Stimulated activated naive B cell treated with anti-CD40 and anti-IgM and Interleukin-4, amounts not matched to agents 10 μg/mL and 1 μg/mL and 100 μg/mL, for 72 hours (primary cell): ENCODE results near the gene PDGFC.
A peak's percentile ranks its signal among the peaks of the same experiment; 100 is the strongest.

Source experiments
- ATAC-seq, 2 donors: fragments of 150-1000 bp; cut with Tn5 transposase; replicated peaks; 2 replicates each; pipeline ENCODE4 v1.10.0; 2021; ENCODE audit warnings: moderate library complexity in 1 of 2
- DNase-seq: peaks from one replicate; pipeline ENCODE4 v3.0.0; 2021
- H3K27ac Mint-ChIP-seq: one replicate; pipeline ENCODE4 v1.8.0; 2022; ENCODE audit warnings: mild to moderate bottlenecking, mixed read lengths
- H3K27me3 Mint-ChIP-seq, 2 donors: one replicate each; pipeline ENCODE4 v1.8.0; 2022; ENCODE audit warnings: mixed read lengths in 2 of 2
- H3K36me3 Mint-ChIP-seq, 2 donors: one replicate each; pipeline ENCODE4 v1.8.0; 2022; ENCODE audit warnings: mixed read lengths in 2 of 2, mild to moderate bottlenecking in 1 of 2
- H3K4me1 Mint-ChIP-seq, 2 donors: one replicate each; pipeline ENCODE4 v1.8.0; 2022; ENCODE audit warnings: mixed read lengths in 2 of 2, mild to moderate bottlenecking in 1 of 2
- H3K4me3 Mint-ChIP-seq, 2 donors: one replicate each; pipeline ENCODE4 v1.8.0; 2022; ENCODE audit warnings: mild to moderate bottlenecking in 2 of 2, mixed read lengths in 2 of 2, moderate library complexity in 1 of 2
- H3K9me3 Mint-ChIP-seq, 2 donors: one replicate each; pipeline ENCODE4 v1.8.0; 2022; ENCODE audit warnings: mixed read lengths in 2 of 2, mild to moderate bottlenecking in 1 of 2

The PDGFC gene

DNA sequence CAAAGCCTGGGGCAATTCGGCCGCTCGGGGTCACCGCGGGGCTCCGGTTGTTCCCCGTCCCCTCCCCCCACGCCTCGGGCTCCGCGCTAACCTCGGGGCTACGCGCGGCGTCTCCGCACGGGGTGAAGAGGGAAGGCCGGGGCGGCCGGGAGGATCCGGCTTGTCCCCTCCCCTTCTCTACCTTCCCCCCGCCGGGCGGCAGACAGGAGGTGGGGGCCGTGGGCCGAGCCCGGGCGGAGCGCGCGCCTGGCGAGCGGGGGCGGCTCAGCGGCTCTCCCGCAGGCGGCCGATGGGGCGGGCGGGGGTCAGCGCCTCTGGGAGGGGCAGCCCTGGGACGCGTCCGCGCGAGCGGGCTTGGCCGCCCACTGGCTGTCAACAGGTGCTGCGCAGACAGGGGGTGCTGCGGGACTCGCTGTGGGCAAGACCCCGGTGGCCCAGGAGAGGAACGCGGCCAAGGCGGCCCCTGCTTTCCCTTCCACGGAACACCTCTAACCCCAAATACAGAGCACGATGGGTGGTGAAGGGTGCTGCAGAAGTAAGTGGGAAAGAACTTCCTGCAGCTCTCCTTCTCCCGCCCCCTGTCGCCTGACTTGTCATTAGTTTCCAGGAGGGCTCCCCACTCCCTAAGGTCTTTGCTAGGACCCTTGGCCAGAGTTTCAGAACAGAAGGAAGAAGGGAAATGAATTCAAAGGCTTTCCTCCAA, at the start of gene PDGFC:
Gene PDGFC (minus strand): TSS at position 124 of the 703 bp plus-strand sequence. CDS start 896 bp downstream, outside the sequence.
- DNase-seq (peak; percentile 4), ATAC-seq (peak; percentile 56 to 66)
- no peak within 1 kb of the TSS for H3K27ac Mint-ChIP-seq
- H3K27me3 Mint-ChIP-seq: peaks cover 45 to 46% of the 10 kb centered on the region in 2 donors
- H3K36me3 Mint-ChIP-seq: no peaks in the 10 kb centered on the region
- H3K4me1 Mint-ChIP-seq: peaks cover 13 to 20% of the 10 kb centered on the region in 2 donors
- peak within 1 kb of the TSS; percentile 77 to 82 for H3K4me3 Mint-ChIP-seq
- H3K9me3 Mint-ChIP-seq: no peaks in the 10 kb centered on the region

DNA sequence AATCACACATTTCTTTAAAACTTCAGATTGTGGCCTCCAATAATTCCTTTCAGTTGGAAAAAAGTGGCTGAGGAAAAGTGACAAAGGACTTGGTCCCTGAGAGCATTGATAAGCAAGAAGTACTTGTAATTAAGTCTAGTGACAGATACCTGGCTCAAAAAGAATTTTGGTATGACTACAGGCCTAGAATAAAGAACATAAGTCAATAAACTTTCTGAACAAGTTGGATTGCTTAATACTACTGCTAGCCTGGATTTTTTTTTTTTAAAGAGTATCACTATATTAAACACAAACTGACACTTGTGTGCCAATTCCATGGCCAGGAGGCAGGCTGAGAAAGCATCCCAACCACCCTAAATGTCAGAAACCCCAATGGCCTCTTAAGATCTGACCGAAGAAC, 49.3 kb upstream of the PDGFC start:
- DNase-seq (no peak), ATAC-seq (no peak)
- no peaks in the 10 kb centered on the region for H3K4me1 Mint-ChIP-seq
- H3K27ac Mint-ChIP-seq: no peak overlapping the region
- H3K27me3 Mint-ChIP-seq: no peaks in the 10 kb centered on the region
- H3K4me3 Mint-ChIP-seq: no peak overlapping the region
- no peaks in the 10 kb centered on the region for H3K36me3 Mint-ChIP-seq
- H3K9me3 Mint-ChIP-seq: no peaks in the 10 kb centered on the region

GRCh38 chr4:157018920-157019490, 47.4 kb upstream of the PDGFC start:
- H3K4me1 Mint-ChIP-seq: no peaks in the 10 kb centered on the region
- H3K27ac Mint-ChIP-seq: no peak overlapping the region
- H3K27me3 Mint-ChIP-seq: no peaks in the 10 kb centered on the region
- no peak overlapping the region for H3K4me3 Mint-ChIP-seq
- no peaks in the 10 kb centered on the region for H3K9me3 Mint-ChIP-seq
- no peaks in the 10 kb centered on the region for H3K36me3 Mint-ChIP-seq
- no peak for ATAC-seq
- DNase-seq: no peak

GRCh38 chr4:157014621-157015591, 43.3 kb upstream of the PDGFC start:
- Mint-ChIP-seq H3K4me3 (no peak overlapping the region), H3K9me3 (no peaks in the 10 kb centered on the region), H3K27ac (no peak overlapping the region), H3K27me3 (no peaks in the 10 kb centered on the region), H3K36me3 (no peaks in the 10 kb centered on the region), H3K4me1 (no peaks in the 10 kb centered on the region)
- ATAC-seq (no peak), DNase-seq (no peak)

GRCh38 chr4:157013656-157014055, 42.1 kb upstream of the PDGFC start:
- DNase-seq: no peak

DNA sequence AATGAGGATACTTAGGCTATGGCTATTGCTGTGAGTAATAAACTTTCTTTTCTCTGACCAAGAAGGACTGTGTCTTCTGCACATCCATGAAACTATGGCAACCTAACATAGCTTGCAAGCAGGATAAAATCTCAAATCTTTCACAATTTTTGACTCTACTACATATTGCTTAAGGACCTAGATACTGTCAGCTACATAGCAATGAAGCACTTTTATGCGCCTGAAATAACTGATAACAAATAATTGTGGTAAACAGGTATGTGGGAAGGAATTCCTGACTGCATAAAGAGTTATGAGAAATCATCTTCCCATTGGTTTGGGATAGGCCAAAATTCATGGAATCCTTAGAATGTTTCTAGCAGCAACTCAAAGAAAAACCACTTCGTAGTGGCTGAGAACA, 41.2 kb upstream of the PDGFC start:
- Mint-ChIP-seq H3K9me3 (no peaks in the 10 kb centered on the region), H3K4me3 (no peak overlapping the region), H3K27me3 (no peaks in the 10 kb centered on the region), H3K27ac (no peak overlapping the region), H3K4me1 (no peaks in the 10 kb centered on the region), H3K36me3 (no peaks in the 10 kb centered on the region)
- DNase-seq (no peak), ATAC-seq (no peak)

More at GRCh38 chr4:157013656-157014055, 42.1 kb upstream of the PDGFC start:
- H3K9me3 Mint-ChIP-seq: no peaks in the 10 kb centered on the region
- no peak overlapping the region for H3K4me3 Mint-ChIP-seq
- no peak for ATAC-seq
- H3K4me1 Mint-ChIP-seq: no peaks in the 10 kb centered on the region
- H3K27ac Mint-ChIP-seq: no peak overlapping the region
- no peaks in the 10 kb centered on the region for H3K36me3 Mint-ChIP-seq
- H3K27me3 Mint-ChIP-seq: no peaks in the 10 kb centered on the region

GRCh38 chr4:157012296-157012695, 40.7 kb upstream of the PDGFC start:
- Mint-ChIP-seq H3K27me3 (no peaks in the 10 kb centered on the region), H3K27ac (no peak overlapping the region), H3K4me1 (no peaks in the 10 kb centered on the region), H3K9me3 (no peaks in the 10 kb centered on the region), H3K4me3 (no peak overlapping the region), H3K36me3 (no peaks in the 10 kb centered on the region)
- ATAC-seq (no peak), DNase-seq (no peak)

- H3K27me3 Mint-ChIP-seq: no peaks in the 10 kb centered on the region
- H3K4me3 Mint-ChIP-seq: no peak overlapping the region
- ATAC-seq: no peak
- no peaks in the 10 kb centered on the region for H3K36me3 Mint-ChIP-seq
- DNase-seq: no peak
- H3K4me1 Mint-ChIP-seq: no peaks in the 10 kb centered on the region
- no peaks in the 10 kb centered on the region for H3K9me3 Mint-ChIP-seq
- no peak overlapping the region for H3K27ac Mint-ChIP-seq
Observed at GRCh38 chr4:157010630-157011029, 39.0 kb upstream of the PDGFC start.

GRCh38 chr4:157005831-157006230, 34.2 kb upstream of the PDGFC start:
- no peaks in the 10 kb centered on the region for H3K9me3 Mint-ChIP-seq
- H3K36me3 Mint-ChIP-seq: no peaks in the 10 kb centered on the region
- ATAC-seq (no peak), DNase-seq (no peak)
- no peak overlapping the region for H3K4me3 Mint-ChIP-seq
- H3K27ac Mint-ChIP-seq: no peak overlapping the region
- no peaks in the 10 kb centered on the region for H3K27me3 Mint-ChIP-seq
- no peaks in the 10 kb centered on the region for H3K4me1 Mint-ChIP-seq

DNA sequence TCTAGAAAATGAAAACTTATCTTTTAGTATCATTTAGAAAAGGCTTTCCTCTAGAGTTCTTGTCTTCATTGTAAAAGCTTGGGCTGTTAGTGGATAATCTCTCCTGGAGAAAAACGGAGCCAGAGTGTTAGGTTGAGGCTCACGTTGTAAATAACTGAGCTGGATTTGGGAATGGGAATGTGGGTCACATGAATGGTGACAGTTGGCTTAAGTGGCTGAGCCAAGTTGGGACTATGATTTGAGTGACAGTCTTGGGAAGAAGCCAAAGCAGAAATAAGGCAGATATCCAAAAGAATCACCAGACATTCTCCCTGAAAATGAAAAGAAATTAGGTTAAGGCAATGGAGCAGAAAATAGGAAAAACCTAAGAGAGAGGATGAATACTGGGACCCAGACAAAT, 33.6 kb upstream of the PDGFC start:
- no peaks in the 10 kb centered on the region for H3K27me3 Mint-ChIP-seq
- H3K4me3 Mint-ChIP-seq: no peak overlapping the region
- H3K4me1 Mint-ChIP-seq: no peaks in the 10 kb centered on the region
- ATAC-seq: no peak
- no peak for DNase-seq
- no peak overlapping the region for H3K27ac Mint-ChIP-seq
- no peaks in the 10 kb centered on the region for H3K9me3 Mint-ChIP-seq
- no peaks in the 10 kb centered on the region for H3K36me3 Mint-ChIP-seq

GRCh38 chr4:157004279-157005161, 32.9 kb upstream of the PDGFC start:
- no peak for DNase-seq
- no peak for ATAC-seq
- Mint-ChIP-seq H3K4me3 (no peak overlapping the region), H3K27ac (no peak overlapping the region), H3K27me3 (no peaks in the 10 kb centered on the region), H3K4me1 (no peaks in the 10 kb centered on the region), H3K9me3 (no peaks in the 10 kb centered on the region), H3K36me3 (no peaks in the 10 kb centered on the region)

DNA sequence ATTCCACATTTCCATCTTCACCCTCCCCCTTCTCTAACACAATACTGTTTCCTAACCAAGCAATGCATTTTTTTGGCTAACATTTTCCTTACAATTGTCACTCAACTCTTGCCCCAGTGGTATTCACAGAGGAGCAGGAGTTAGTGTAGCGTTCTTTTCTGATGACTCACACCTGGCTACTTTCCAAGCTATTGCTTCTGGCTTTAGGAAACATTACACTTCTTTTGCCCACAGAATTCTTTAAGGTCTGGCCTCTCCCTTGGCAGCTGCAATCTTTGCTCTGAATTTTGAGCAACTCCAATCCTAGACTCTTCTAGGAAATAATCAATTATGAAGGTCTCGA, 27.5 kb upstream of the PDGFC start:
- Mint-ChIP-seq H3K27ac (no peak overlapping the region), H3K9me3 (peaks cover 12 to 13% of the 10 kb centered on the region in 2 donors), H3K4me3 (no peak overlapping the region), H3K4me1 (no peaks in the 10 kb centered on the region), H3K36me3 (no peaks in the 10 kb centered on the region), H3K27me3 (no peaks in the 10 kb centered on the region)
- ATAC-seq (no peak), DNase-seq (no peak)

- DNase-seq: no peak
- no peaks in the 10 kb centered on the region for H3K4me1 Mint-ChIP-seq
- no peak overlapping the region for H3K27ac Mint-ChIP-seq
- no peaks in the 10 kb centered on the region for H3K27me3 Mint-ChIP-seq
- peaks cover 12 to 13% of the 10 kb centered on the region in 2 donors for H3K9me3 Mint-ChIP-seq
- H3K36me3 Mint-ChIP-seq: no peaks in the 10 kb centered on the region
- ATAC-seq: no peak
- H3K4me3 Mint-ChIP-seq: no peak overlapping the region
Observed at GRCh38 chr4:156998500-156999174, 27.0 kb upstream of the PDGFC start.
